ENCODE results near the gene MAST1.
A peak's percentile ranks its signal among the peaks of the same experiment; 100 is the strongest.
"Not testable (repeated sequence)": the region's sequence is repeated elsewhere in the genome, so short reads cannot be mapped to it uniquely, and the experiment has no call there.

Gene MAST1

GRCh38 chr19:12838182-12838885, at the start of gene MAST1:
MAST1 (plus strand) TSS chr19:12838515; CDS start chr19:12838573, 58 bp downstream.
- peak; percentile 62 for DNase-seq

GRCh38 chr19:12788682-12789097, 49.6 kb upstream of the MAST1 start:
- DNase-seq, result peak; percentile 59

DNA sequence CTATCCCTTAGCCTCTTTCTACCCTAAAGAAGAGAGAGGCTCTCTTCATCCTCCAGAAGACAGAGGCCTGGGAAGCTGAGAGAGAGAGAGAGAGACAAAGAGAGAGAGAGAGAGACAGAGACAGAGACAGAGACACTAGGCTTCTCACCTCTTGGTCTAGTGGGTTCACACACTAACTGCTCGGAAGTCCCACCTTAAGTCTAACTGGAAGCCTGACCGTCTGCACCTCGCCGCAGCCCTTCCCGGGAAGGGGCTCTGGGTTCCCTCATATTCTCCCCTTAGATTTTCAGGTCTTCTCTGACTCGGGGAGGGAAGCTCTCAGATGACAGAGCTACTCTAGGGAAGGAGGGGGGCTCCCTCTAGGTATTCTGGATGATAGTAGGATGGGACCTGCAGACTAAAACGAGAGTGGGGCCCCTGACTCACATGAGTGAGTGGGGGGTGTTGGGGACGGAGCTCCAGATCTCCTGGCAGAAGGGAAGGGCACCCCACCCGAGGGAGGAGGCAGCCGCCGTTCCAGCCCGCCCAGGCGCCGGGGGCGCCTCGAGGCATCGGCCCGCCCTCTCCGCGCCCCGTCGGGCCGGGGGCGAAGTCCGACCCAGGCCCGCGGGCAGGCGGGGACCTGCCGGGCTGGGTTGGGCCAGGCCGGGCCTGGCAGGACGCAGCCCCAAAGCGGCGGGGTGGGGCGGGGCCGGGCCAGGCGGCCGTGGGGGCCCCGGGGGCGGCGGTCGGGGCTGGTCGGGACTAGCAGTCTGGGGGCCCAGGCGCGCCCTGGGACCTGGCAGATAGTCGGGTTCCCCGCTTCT, 49.0 kb upstream of the MAST1 start:
- DNase-seq, result no peak

DNA sequence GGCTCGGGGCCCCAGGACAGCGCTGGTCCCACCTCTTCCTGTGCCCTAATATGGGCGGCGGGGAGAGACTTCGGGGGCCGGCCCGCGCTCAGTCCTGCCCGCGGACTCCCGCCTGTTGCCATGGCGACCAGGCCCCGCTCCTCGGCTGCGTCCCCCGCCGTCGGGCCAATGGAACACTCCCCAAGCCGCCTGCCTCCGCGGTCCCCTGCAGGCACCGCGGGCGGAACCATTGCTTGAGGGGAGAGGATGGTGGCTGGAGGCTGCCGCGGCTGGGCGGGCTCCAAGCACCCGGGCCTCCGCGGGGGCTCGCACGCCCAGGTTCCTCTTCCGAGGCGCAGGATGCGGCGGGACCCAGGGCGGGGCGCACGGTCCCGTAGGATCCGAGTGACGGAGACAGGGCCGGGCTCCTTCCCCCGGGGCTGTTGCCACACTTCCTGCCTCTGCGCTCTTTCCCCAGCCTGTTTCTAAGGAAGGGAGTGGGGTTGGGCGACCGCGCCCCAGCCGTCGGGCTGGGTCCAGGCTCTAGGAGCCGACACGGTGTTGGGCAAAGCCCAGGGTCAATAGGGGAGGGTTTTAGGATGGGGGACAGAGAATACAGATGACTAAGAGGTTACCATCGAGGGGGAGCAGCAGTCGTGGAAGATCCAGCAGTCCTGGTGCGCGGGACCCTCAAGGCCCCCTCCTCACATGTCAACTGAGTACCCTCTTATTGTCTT, 48.3 kb upstream of the MAST1 start:
- DNase-seq, result peak; percentile 89

- no peak for DNase-seq
Measured at GRCh38 chr19:12790628-12791344, 47.5 kb upstream of the MAST1 start.

GRCh38 chr19:12791345-12792050, 46.8 kb upstream of the MAST1 start, which contains the start of gene JUNB:
JUNB (plus strand) TSS chr19:12791486; CDS start chr19:12791772, 286 bp downstream.
- DNase-seq, result peak; percentile 91

DNA sequence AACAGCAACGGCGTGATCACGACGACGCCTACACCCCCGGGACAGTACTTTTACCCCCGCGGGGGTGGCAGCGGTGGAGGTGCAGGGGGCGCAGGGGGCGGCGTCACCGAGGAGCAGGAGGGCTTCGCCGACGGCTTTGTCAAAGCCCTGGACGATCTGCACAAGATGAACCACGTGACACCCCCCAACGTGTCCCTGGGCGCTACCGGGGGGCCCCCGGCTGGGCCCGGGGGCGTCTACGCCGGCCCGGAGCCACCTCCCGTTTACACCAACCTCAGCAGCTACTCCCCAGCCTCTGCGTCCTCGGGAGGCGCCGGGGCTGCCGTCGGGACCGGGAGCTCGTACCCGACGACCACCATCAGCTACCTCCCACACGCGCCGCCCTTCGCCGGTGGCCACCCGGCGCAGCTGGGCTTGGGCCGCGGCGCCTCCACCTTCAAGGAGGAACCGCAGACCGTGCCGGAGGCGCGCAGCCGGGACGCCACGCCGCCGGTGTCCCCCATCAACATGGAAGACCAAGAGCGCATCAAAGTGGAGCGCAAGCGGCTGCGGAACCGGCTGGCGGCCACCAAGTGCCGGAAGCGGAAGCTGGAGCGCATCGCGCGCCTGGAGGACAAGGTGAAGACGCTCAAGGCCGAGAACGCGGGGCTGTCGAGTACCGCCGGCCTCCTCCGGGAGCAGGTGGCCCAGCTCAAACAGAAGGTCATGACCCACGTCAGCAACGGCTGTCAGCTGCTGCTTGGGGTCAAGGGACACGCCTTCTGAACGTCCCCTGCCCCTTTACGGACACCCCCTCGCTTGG, 46.1 kb upstream of the MAST1 start:
- DNase-seq, result peak; percentile 67

DNA sequence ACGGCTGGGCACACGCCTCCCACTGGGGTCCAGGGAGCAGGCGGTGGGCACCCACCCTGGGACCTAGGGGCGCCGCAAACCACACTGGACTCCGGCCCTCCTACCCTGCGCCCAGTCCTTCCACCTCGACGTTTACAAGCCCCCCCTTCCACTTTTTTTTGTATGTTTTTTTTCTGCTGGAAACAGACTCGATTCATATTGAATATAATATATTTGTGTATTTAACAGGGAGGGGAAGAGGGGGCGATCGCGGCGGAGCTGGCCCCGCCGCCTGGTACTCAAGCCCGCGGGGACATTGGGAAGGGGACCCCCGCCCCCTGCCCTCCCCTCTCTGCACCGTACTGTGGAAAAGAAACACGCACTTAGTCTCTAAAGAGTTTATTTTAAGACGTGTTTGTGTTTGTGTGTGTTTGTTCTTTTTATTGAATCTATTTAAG, 45.4 kb upstream of the MAST1 start:
- DNase-seq, result no peak

DNA sequence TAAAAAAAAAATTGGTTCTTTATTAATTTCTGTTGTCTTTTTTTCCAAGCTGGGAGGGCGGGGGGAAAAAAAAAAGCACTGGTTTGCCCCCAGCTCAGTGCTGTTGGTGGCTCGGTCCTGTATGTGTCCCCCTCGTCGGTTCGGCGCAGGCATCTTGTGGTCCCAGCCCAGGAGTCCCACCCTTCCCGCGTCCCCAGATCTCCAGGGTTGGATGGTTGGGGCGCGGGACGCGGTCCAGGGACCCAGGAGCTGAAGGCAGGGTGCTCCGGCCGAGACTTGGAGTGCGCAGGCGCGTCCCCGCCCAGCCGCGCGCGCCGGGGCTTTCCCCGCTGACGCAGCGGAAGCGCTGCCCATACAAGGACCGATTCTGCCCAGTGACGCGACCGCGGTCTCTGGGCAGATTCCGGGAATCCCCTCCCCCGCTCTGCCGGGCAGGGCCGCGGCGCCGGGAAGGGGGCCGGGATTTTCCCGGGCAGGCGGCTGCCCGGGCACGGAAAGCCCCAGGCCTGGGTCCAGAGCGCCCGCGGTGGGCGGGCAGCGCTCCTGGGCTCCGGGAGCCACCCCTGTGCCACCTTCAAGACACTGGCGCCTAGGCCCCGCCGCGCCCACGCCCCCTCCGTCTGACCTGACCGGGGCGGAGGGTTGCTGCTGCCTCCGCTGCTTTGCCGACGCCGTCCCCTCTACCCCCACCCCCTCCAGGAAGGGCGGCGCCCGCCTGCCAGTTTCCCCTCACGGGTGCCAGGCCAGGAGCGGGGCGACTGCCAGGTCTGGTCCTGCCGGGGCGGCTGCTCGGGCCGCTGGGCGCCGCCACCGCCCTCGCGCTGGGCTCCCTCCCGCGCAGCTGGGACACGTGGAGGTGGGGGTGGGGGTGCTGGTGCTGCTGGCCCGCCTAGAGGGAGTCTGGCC, 44.8 kb upstream of the MAST1 start:
- peak; percentile 88 for DNase-seq

DNA sequence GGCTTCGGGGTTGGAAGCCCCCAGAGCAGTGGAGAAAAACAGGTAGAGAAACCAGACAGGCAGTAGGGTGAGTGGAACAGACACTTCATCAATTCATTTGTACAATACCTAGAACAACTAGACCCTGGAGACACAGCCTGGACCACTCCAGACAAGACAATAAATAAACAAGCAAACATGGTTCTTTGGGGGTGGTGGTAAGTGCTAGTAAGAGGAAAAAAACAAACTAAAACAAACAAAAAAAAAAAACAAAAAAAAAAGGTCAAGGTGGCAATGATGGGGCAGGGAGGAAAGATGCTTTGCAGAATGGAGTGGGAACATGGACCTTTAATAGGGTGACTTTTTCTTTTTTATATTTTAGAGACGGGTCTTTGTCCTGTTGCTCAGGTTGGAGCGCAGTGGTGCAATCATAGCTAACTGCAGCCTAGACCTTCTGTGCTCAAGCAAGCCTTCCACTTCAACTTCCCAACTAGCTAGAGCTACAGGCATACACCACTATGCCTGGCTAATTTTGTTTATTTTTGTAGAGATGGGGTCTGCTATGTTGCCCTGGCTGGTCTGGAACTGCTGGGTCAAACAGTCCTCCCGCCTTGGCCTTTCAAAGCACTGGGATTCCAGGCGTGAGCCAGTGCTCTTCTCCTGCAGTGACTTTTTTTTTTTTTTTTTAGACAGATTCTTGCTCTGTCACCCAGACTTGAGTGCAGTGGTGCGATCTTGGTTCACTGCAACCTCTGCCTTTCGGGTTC, 43.9 kb upstream of the MAST1 start:
- no peak for DNase-seq

DNA sequence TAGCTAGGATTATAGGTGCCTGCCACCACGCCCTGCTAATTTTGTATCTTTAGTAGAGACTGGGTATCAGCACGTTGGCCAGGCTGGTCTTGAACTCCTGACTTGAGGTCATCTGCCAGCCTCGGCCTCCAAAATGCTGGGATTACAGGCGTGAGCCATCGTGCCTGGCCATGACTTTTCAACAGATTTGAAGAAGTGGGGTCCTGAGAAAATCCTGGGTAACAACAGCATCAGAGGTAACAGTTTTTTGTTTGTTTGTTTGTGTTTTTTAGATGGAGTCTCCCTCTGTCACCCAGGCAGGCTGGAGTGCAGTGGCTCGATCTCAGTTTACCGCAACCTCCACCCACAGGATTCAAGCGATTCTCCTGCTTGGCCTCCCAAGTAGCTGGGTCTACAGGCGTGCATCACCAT, 43.3 kb upstream of the MAST1 start:
- DNase-seq, result no peak

GRCh38 chr19:12796146-12797071, 41.9 kb upstream of the MAST1 start:
- DNase-seq, result peak; percentile 87

DNA sequence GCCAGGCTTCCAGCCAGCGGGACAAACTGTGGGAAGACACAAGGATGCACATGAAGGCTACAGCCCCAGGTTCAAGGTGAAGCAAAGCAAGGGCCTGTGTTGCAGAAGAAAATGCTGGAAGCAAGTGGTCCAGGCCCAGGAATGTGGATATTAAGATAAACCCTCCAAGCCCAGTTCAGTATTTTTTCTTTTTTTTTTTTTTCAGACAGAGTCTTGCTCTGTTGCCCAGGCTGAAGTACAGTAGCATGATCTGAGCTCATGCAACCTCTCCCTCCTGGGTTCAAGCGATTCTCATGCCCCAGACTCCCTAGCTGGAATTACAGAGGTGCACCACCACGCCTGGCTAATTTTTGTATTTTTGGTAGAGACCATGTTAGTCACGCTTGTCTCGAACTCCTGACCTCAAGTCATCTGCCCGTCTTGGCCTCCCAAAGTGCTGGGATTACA, 41.2 kb upstream of the MAST1 start:
- DNase-seq, result no peak

- DNase-seq, result not testable (repeated sequence)
Measured at GRCh38 chr19:12797607-12798006, 40.7 kb upstream of the MAST1 start.

- DNase-seq, result no peak
Measured at GRCh38 chr19:12799742-12800465, 38.4 kb upstream of the MAST1 start.

DNA sequence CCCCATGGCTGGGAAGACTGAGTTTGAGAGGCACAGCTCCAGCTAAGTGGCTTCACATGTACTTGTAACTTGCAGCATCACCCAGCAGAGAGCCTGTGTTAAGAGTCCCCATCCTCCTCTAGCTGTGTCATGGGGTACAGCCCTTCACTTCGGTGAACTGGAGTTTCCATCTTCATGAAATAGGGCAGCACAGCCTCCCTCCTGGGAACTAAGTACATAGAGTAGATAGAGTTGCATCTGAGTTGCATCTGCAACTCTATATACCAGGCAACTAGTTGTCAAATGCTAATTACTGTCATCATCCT, 37.9 kb upstream of the MAST1 start:
- DNase-seq, result no peak

GRCh38 chr19:12800923-12801465, 37.3 kb upstream of the MAST1 start:
- no peak for DNase-seq
